Esophagus muscularis mucosa (tissue), 3 donors: ENCODE measurements around the gene MFSD11.

ENCODE experiments used
- CTCF ChIP-seq, 3 experiments: fragments of 200-600 bp in 2 of 3; fragments of 450-650 bp in 1 of 3; sonication (generic) in 2 of 3; IDR thresholded peaks; one replicate each; pipeline ENCODE4 v1.5.1; 2017 to 2019; ENCODE audit warnings: antibody characterized with exemption in 3 of 3, mild to moderate bottlenecking in 2 of 3, moderate library complexity in 1 of 3
- POLR2A ChIP-seq: fragments of 450-650 bp; IDR thresholded peaks from one replicate; pipeline ENCODE4 v1.6.1; 2017; ENCODE audit warnings: antibody characterized with exemption, moderate library complexity, mild to moderate bottlenecking, low read depth
- POLR2AphosphoS5 ChIP-seq, 2 donors: sonication (generic); formaldehyde crosslinking; IDR thresholded peaks; one replicate each; pipeline ENCODE4 v1.6.1; 2017; ENCODE audit warnings: antibody characterized with exemption in 2 of 2

GRCh38 chr17:76808326-76808725, 70.4 kb downstream of the MFSD11 start:
- TF ChIP-seq POLR2A (no peak), CTCF (IDR thresholded peaks at IDR 0.05) (no peak), POLR2AphosphoS5 (IDR thresholded peaks at IDR 0.05) (no peak)
